Suprapubic skin (tissue), 4 donors: ENCODE measurements around the gene NCAPG2.

Source experiments
- EP300 ChIP-seq: sonication (generic); formaldehyde crosslinking; IDR thresholded peaks from one replicate; pipeline ENCODE4 v1.6.1; 2017; ENCODE audit warnings: antibody characterized with exemption
- POLR2A ChIP-seq, 2 donors: fragments of 450-650 bp; IDR thresholded peaks; one replicate each; pipeline ENCODE4 v1.6.1; 2017; ENCODE audit warnings: antibody characterized with exemption in 2 of 2, mild to moderate bottlenecking in 2 of 2, moderate library complexity in 2 of 2
- POLR2AphosphoS5 ChIP-seq, 3 donors: sonication (generic); formaldehyde crosslinking; IDR thresholded peaks; one replicate each; pipeline ENCODE4 v1.6.1; 2017; ENCODE audit warnings: antibody characterized with exemption in 3 of 3
- TF ChIP-seq, protein P1 (sequence below), 2 donors: fragments of 200-600 bp in 1 of 2; fragments of 450-650 bp in 1 of 2; sonication (generic) in 1 of 2; IDR thresholded peaks; one replicate each; pipeline ENCODE4 v1.5.1; 2016 to 2019; ENCODE audit warnings: antibody characterized with exemption in 2 of 2, mild to moderate bottlenecking in 1 of 2, moderate library complexity in 1 of 2

DNA sequence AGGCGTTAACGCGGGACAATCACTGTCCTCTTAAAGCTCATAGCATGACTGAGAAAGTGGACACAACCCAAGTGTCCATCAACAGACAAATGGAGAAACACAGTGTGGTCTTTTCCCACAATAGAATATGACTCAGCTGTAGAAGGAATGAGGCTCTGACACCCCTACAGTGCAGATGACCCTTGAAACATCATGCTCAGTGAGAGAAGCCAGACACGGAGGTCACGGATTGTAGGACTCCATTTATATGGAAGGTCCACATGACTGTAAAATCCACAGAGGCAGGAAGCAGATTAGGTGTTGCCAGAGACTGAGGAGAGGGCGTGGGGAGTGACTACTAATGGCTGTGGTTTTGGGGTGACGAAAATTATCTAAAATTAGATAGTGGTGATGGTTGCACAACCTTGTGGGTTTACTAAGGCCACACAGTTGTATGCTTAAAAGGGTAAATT is 6.1 kb upstream of the NCAPG2 start:
- TF ChIP-seq, protein P1, sequence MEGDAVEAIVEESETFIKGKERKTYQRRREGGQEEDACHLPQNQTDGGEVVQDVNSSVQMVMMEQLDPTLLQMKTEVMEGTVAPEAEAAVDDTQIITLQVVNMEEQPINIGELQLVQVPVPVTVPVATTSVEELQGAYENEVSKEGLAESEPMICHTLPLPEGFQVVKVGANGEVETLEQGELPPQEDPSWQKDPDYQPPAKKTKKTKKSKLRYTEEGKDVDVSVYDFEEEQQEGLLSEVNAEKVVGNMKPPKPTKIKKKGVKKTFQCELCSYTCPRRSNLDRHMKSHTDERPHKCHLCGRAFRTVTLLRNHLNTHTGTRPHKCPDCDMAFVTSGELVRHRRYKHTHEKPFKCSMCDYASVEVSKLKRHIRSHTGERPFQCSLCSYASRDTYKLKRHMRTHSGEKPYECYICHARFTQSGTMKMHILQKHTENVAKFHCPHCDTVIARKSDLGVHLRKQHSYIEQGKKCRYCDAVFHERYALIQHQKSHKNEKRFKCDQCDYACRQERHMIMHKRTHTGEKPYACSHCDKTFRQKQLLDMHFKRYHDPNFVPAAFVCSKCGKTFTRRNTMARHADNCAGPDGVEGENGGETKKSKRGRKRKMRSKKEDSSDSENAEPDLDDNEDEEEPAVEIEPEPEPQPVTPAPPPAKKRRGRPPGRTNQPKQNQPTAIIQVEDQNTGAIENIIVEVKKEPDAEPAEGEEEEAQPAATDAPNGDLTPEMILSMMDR (IDR thresholded peaks at IDR 0.05) = no peak
- no peak for TF ChIP-seq EP300
- TF ChIP-seq POLR2A (IDR thresholded peaks at IDR 0.05) = no peak
- TF ChIP-seq POLR2AphosphoS5 (IDR thresholded peaks at IDR 0.05) = no peak
